Fibroblast of mammary gland (primary cell): ENCODE results near the gene DHPS.

Source experiments
- DNase-seq: peaks from one replicate; pipeline ENCODE4 v3.0.0-alpha.2; 2010; ENCODE audit warnings: low read depth
- H3K4me3 ChIP-seq: 2 replicates; pipeline ENCODE4 v1.5.1; 2011; ENCODE audit warnings: low read depth, mild to moderate bottlenecking, low read length, moderate library complexity; ENCODE audit not compliant: control insufficient read depth
- TF ChIP-seq, protein P1 (sequence below): conservative IDR thresholded peaks from 2 replicates; pipeline ENCODE4 v1.5.1; 2011; ENCODE audit warnings: low read depth, low read length, inconsistent platforms; ENCODE audit not compliant: control insufficient read depth, insufficient read depth

Gene DHPS

DNA sequence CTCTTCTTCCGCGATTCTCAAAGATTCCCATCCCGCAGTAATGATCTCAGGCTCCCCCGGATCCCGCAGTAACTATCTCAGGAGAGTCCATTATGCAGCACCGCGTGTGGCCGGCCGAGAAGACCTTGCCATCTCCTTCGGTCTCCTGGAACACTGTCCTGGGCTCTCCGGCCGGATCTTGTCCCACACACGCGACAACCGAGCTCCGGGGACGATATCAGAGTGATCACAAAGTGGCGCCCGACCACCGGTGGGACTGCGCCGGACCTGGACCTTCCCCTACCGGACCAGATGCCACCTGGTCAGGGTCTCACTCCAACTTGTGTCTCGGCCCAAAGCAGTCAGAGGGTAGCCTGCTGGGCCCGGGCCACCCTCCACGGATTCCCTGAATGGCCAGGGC, 39.2 kb downstream of the DHPS start:
- no peak for DNase-seq
- H3K4me3 ChIP-seq: no peak overlapping the region
- TF ChIP-seq, protein P1, sequence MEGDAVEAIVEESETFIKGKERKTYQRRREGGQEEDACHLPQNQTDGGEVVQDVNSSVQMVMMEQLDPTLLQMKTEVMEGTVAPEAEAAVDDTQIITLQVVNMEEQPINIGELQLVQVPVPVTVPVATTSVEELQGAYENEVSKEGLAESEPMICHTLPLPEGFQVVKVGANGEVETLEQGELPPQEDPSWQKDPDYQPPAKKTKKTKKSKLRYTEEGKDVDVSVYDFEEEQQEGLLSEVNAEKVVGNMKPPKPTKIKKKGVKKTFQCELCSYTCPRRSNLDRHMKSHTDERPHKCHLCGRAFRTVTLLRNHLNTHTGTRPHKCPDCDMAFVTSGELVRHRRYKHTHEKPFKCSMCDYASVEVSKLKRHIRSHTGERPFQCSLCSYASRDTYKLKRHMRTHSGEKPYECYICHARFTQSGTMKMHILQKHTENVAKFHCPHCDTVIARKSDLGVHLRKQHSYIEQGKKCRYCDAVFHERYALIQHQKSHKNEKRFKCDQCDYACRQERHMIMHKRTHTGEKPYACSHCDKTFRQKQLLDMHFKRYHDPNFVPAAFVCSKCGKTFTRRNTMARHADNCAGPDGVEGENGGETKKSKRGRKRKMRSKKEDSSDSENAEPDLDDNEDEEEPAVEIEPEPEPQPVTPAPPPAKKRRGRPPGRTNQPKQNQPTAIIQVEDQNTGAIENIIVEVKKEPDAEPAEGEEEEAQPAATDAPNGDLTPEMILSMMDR: no peak

DNA sequence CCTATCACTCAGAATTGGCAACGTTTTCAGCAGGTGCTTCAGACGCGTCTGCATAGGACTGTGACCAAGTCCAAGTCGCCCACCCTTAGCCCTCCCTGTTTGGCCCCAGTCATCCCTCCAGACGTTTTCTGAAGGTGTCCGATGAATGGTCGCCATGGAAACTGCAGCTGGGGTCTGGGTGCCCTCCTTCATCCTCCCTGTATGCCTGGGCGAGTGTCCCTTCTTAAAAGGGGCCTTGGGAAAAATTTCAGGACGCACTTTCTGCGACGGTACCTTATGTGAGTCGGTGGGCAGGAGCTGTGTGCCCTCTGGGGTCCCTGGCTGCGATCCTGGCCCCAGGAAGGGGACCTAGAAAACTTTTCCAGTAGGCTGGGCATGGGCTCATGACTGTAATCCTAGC, 40.2 kb downstream of the DHPS start:
- no peak for DNase-seq
- TF ChIP-seq, protein P1: no peak
- H3K4me3 ChIP-seq: no peak overlapping the region

DNA sequence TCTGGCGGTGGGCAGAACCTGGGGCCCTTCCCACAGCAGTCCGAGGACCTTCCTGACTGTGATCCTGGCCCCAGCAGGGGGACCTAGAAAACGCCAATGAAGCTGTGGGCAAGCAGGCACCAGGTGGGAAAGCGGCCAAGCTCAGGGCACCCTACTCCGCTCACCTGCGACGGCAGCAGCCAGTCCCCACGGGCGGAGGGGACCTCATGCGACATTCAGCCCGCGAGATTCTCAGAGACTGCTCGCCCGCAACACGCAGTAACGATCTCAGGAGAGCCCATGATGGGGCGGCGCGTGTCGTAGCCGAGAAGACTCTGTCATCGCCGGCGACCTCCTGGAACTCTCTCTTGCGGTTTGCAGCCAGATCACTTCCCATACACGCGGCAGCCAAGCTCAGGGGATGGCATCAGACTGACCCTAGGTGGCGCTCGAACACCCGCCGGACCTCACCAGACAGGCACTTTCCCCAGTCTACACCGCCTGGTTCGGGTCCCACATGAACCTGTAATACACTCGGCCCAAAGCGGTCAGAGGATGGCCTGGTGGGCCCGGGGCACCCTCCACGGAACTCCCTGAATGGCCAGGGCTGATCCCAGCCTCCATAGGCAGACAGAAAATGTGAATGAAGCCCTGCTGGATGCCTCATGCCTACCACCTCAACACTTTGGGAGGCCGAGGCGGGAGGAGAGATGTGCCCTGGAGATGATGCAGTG, 41.6 kb downstream of the DHPS start:
- peak overlapping the region; percentile 13 for H3K4me3 ChIP-seq
- TF ChIP-seq, protein P1: peak; percentile 68
- DNase-seq: peak; percentile 81

DNA sequence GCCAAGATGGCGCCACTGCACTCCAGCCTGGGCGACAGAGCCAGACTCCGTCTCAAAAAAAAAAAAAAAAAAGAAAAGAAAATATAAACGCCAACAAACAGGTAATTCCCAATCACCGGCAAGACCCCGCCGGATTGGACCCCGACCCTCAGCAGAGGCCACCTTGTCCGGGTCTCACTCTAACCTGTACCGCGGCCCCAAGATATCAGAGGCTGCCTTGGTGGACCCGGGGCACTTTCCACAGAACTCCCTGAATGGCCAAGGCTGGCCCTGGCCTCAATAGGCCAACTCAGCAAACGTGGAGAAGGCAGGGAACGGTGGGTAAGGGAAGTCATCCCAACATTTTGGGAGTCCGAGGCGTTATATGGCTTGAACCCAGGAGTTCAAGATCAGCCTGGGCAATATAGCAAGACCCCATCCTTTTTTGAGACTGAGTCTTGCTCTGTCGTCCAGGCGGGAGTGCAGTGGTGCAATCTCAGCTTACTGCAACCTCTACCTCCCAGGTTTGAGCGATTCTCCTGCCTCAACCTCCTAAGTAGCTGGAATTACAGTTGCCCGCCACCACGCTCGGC, 43.0 kb downstream of the DHPS start:
- TF ChIP-seq, protein P1: no peak
- no peak overlapping the region for H3K4me3 ChIP-seq
- no peak for DNase-seq

DNA sequence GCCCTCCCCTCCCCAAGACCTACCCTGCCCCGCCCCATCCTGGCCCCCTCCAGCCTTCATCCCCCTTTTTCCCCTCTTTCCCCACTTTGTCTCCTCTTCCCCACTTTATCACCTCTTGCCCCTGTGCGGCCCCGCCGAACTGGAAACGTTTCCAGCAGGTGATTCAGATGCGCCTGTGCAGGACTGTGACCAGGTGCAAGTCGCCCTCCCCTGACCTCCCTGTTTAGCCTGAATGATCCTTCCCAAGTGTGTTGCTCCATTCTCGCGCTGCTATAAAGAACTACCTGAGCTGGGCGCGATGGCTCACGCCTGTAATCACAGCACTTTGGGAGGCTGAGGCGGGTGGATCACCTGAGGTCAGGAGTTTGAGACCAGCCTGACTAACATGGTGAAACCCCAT, 45.0 kb downstream of the DHPS start:
- TF ChIP-seq, protein P1: no peak
- no peak for DNase-seq
- H3K4me3 ChIP-seq: no peak overlapping the region

DNA sequence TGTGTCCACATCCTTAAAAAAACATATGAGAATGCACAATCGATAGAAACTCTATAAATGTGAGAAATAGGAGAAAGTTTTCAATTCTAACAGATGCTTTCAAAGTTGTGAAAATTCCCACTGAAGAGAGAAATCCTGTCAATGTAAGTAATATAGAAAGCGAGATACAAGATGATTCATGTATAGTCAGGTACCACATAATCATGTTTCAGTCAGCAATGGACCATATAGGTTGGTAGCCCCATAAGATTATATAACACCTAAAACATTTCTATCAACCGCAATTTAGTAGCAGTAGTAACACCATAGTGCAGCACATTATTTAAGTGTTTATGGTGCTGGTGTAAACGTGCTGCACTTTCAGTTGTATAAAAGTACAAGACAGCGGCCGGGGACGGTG, 52.5 kb downstream of the DHPS start:
- H3K4me3 ChIP-seq: no peak overlapping the region
- DNase-seq: no peak
- TF ChIP-seq, protein P1: no peak
